PC-9 (cell line): ENCODE measurements around the gene RBM19.

Source experiments
- EZH2 ChIP-seq: fragments of 200-600 bp; sonication (generic); IDR thresholded peaks from 2 replicates; pipeline ENCODE4 v1.8.0; 2017; ENCODE audit warnings: antibody characterized with exemption, low read depth
- TF ChIP-seq, protein P1 (sequence below): fragments of 200-600 bp; sonication (generic); conservative IDR thresholded peaks from 2 replicates; pipeline ENCODE4 v1.6.1; 2017; ENCODE audit warnings: mixed run types, antibody characterized with exemption, mild to moderate bottlenecking, moderate library complexity

- TF ChIP-seq, protein P1, sequence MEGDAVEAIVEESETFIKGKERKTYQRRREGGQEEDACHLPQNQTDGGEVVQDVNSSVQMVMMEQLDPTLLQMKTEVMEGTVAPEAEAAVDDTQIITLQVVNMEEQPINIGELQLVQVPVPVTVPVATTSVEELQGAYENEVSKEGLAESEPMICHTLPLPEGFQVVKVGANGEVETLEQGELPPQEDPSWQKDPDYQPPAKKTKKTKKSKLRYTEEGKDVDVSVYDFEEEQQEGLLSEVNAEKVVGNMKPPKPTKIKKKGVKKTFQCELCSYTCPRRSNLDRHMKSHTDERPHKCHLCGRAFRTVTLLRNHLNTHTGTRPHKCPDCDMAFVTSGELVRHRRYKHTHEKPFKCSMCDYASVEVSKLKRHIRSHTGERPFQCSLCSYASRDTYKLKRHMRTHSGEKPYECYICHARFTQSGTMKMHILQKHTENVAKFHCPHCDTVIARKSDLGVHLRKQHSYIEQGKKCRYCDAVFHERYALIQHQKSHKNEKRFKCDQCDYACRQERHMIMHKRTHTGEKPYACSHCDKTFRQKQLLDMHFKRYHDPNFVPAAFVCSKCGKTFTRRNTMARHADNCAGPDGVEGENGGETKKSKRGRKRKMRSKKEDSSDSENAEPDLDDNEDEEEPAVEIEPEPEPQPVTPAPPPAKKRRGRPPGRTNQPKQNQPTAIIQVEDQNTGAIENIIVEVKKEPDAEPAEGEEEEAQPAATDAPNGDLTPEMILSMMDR = no peak
- no peak for TF ChIP-seq EZH2
These were observed 15.3 kb downstream of the RBM19 start for GRCh38 chr12:113950873-113951272.
